GM12878 (cell line): Measurements from ENCODE around the gene TPI1.

Source experiments
- BRCA1 ChIP-seq: IDR thresholded peaks from 2 replicates; pipeline ENCODE4 v1.6.1; 2011; ENCODE audit warnings: low read depth, low read length, improper control_type of control experiment
- EP300 ChIP-seq, 2 experiments: fragments of 150-350 bp in 1 of 2; IDR thresholded peaks; 2 replicates each; pipeline ENCODE4 v1.6.1; 2011 to 2012; ENCODE audit warnings: low read depth in 2 of 2, low read length in 2 of 2, borderline replicate concordance in 1 of 2, improper control_type of control experiment in 1 of 2, inconsistent platforms in 1 of 2; ENCODE audit not compliant: control insufficient read depth in 1 of 2
- NFXL1 ChIP-seq: fragments of 450-650 bp; IDR thresholded peaks from 2 replicates; pipeline ENCODE4 v1.6.1; 2017; ENCODE audit warnings: antibody characterized with exemption, mild to moderate bottlenecking, borderline replicate concordance
- POLR2AphosphoS5 ChIP-seq: IDR thresholded peaks from 2 replicates; pipeline ENCODE4 v1.6.1; 2011; ENCODE audit warnings: mild to moderate bottlenecking, low read length, inconsistent platforms

DNA sequence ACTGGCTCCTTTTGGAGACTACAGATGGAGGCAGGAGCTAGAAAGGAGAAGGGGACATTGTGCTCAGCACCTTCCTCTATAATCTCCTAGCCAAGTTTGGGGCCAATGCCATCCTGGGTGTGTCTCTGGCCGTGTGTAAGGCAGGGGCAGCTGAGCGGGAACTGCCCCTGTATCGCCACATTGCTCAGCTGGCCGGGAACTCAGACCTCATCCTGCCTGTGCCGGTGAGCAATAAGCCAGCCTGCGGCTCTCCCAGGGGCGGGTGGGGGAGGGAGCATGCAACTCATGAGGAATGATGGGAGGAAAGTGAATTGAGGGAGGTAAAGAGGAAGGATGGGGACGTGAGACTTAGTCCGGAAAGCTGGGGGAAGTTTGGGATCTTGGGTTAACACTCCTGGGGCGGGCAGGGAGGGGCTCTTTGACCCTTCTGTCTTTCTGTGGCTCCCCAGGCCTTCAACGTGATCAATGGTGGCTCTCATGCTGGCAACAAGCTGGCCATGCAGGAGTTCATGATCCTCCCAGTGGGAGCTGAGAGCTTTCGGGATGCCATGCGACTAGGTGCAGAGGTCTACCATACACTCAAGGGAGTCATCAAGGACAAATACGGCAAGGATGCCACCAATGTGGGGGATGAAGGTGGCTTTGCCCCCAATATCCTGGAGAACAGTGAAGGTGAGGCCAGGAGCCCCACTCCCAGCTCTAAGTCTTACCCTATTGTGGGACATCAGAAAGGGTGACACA lies 50.3 kb downstream of the TPI1 start:
- TF ChIP-seq EP300 (IDR thresholded peaks at IDR 0.05; ENCODE audit: borderline replicate concordance in 1 of 2, control insufficient read depth in 1 of 2, low read depth in 2 of 2, low read length in 2 of 2) = no peak
- TF ChIP-seq POLR2AphosphoS5 = no peak
- no peak for TF ChIP-seq NFXL1
- no peak for TF ChIP-seq BRCA1
